ENCODE data around the gene TACC3. TPM values are rescaled to one million over a fixed set of nuclear protein-coding genes. Genes with fewer than 3 reads are reported as not detected.

The TACC3 gene
- total and polyA plus RNA-seq, 7 donors, result 4.3 to 55.9 (median 7.5) TPM

DNA sequence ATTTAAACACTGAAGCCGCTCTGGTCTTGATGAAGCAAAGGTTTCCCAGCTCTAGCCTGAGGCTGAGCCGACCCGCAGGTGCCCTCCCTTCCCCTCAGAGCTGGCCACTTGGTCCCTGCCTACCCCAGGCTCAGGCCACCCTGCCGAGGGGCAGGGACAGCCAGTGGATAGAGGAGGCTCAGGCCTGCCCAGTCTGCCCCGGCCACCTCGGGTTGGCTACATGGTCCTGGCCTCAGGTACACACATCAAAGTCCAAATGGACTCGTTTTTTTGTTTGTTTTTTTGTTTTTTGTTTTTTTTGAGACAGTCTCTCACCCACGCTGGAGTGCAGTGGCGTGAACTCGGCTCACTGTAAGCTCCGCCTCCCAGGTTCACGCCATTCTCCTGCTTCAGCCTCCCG lies 23.8 kb downstream of the TACC3 start:
- Histone ChIP-seq H3K4me1 (peaks cover 0 to 7% (median 2%) of the 10 kb centered on the region in 4 donors), H3K9me3 (no peaks in the 10 kb centered on the region), H3K27ac (no peak overlapping the region), H3K36me3 (peaks cover 0 to 18% (median 6%) of the 10 kb centered on the region in 4 donors), H3K4me3 (no peak overlapping the region), H3K27me3 (peaks cover 0 to 12% (median 5%) of the 10 kb centered on the region in 3 donors)
- TF ChIP-seq EP300 (IDR thresholded peaks at IDR 0.05), result no peak
- TF ChIP-seq CTCF (IDR thresholded peaks at IDR 0.05), result no peak
- TF ChIP-seq POLR2AphosphoS5 (IDR thresholded peaks at IDR 0.05), result no peak
- TF ChIP-seq POLR2A (IDR thresholded peaks at IDR 0.05), result no peak
- intact Hi-C loops (cut with DNase I), result no loop called here
- DNase-seq, result no peak
- 84 to 91% methylated on average over 13 of the region's 13 CpGs for WGBS, 2 donors

DNA sequence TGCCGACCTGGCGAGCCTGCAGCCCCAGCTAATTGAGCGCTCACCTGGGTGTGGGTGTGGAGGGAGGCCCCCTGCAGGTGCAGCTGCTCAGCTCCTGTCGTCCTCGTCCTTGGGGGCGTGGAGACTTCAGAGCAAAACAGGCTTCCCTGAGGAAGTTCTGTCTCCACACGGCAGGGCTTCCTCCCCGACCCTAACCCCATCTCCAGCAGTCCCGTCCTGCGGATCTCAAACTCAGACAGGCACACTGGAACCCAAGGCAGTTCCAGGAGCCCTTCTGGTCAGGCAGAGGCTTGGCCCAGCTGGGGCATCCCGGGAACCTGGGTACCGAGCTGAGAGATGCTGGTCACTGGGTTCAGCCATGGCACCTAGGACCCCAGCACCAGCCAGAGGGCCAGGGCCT lies 24.4 kb downstream of the TACC3 start:
- peaks cover 0 to 7% (median 2%) of the 10 kb centered on the region in 4 donors for H3K4me1 ChIP-seq
- intact Hi-C loops (cut with DNase I), result loop anchor here (1.0 kb wide), 2 partner anchors 65 to 154 kb away; no protein-coding TSS in a partner anchor
- TF ChIP-seq POLR2AphosphoS5 (IDR thresholded peaks at IDR 0.05), result no peak
- DNase-seq, result no peak
- WGBS, 2 donors, result 76 to 81% methylated on average over 12 of the region's 12 CpGs
- H3K27ac ChIP-seq, result no peak overlapping the region
- H3K36me3 ChIP-seq, result peaks cover 0 to 16% (median 3%) of the 10 kb centered on the region in 4 donors
- H3K4me3 ChIP-seq, result no peak overlapping the region
- H3K9me3 ChIP-seq, result no peaks in the 10 kb centered on the region
- H3K27me3 ChIP-seq, result peaks cover 0 to 12% (median 5%) of the 10 kb centered on the region in 3 donors

GRCh38 chr4:1746265-1746691 lies 25.0 kb downstream of the TACC3 start:
- Histone ChIP-seq H3K27me3 (peaks cover 0 to 12% (median 5%) of the 10 kb centered on the region in 3 donors), H3K4me1 (peaks cover 0 to 7% (median 2%) of the 10 kb centered on the region in 4 donors), H3K4me3 (no peak overlapping the region), H3K9me3 (no peaks in the 10 kb centered on the region), H3K36me3 (peaks cover 0 to 11% (median under 1%) of the 10 kb centered on the region in 4 donors), H3K27ac (no peak overlapping the region)
- DNase-seq, result peak; percentile 78
- intact Hi-C loops (cut with DNase I), result loop anchor here (1.0 kb wide), 2 partner anchors 64 to 153 kb away; no protein-coding TSS in a partner anchor
- TF ChIP-seq POLR2AphosphoS5 (IDR thresholded peaks at IDR 0.05) (no peak), POLR2A (IDR thresholded peaks at IDR 0.05) (no peak), EP300 (IDR thresholded peaks at IDR 0.05) (no peak), CTCF (IDR thresholded peaks at IDR 0.05) (peak; percentile 48 to 79 (median 61))
- WGBS, 2 donors, result 15 to 18% methylated on average over 17 of the region's 17 CpGs

GRCh38 chr4:1746919-1747602 lies 25.7 kb downstream of the TACC3 start:
- 39 to 77% methylated on average over 33 of the region's 33 CpGs for WGBS, 2 donors
- H3K27ac ChIP-seq, result no peak overlapping the region
- no peaks in the 10 kb centered on the region for H3K9me3 ChIP-seq
- no peak overlapping the region for H3K4me3 ChIP-seq
- H3K27me3 ChIP-seq, result peaks cover 0 to 12% (median 5%) of the 10 kb centered on the region in 3 donors
- H3K4me1 ChIP-seq, result peaks cover 0 to 7% (median 2%) of the 10 kb centered on the region in 4 donors
- no peak for DNase-seq
- H3K36me3 ChIP-seq, result peaks cover 0 to 4% (median 0%) of the 10 kb centered on the region in 4 donors
- no peak for TF ChIP-seq EP300 (IDR thresholded peaks at IDR 0.05)
- no peak for TF ChIP-seq POLR2A (IDR thresholded peaks at IDR 0.05)
- no peak for TF ChIP-seq CTCF (IDR thresholded peaks at IDR 0.05)
- TF ChIP-seq POLR2AphosphoS5 (IDR thresholded peaks at IDR 0.05), result no peak
- intact Hi-C loops (cut with DNase I), result loop anchor here (1.0 kb wide), 2 partner anchors 63 to 152 kb away; no protein-coding TSS in a partner anchor

GRCh38 chr4:1747603-1747967 lies 26.3 kb downstream of the TACC3 start:
- Histone ChIP-seq H3K36me3 (no peaks in the 10 kb centered on the region), H3K4me3 (no peak overlapping the region), H3K4me1 (peaks cover 0 to 7% (median 2%) of the 10 kb centered on the region in 4 donors), H3K27ac (no peak overlapping the region), H3K9me3 (no peaks in the 10 kb centered on the region), H3K27me3 (peaks cover 0 to 12% (median 5%) of the 10 kb centered on the region in 3 donors)
- no peak for DNase-seq
- 71 to 88% methylated on average over 16 of the region's 16 CpGs for WGBS, 2 donors
- no peak for TF ChIP-seq POLR2AphosphoS5 (IDR thresholded peaks at IDR 0.05)
- TF ChIP-seq EP300 (IDR thresholded peaks at IDR 0.05), result no peak
- no peak for TF ChIP-seq POLR2A (IDR thresholded peaks at IDR 0.05)
- no peak for TF ChIP-seq CTCF (IDR thresholded peaks at IDR 0.05)
- intact Hi-C loops (cut with DNase I), result no loop called here
